HG02642 (cell line): ENCODE results near the gene COMMD9.

ENCODE experiments used
- ATAC-seq: cut with Tn5 transposase; IDR thresholded peaks from one replicate; pipeline ENCODE4 v1.9.1; 2021; ENCODE audit warnings: mild to moderate bottlenecking; ENCODE audit not compliant: unreplicated experiment, poor library complexity

COMMD9 gene

DNA sequence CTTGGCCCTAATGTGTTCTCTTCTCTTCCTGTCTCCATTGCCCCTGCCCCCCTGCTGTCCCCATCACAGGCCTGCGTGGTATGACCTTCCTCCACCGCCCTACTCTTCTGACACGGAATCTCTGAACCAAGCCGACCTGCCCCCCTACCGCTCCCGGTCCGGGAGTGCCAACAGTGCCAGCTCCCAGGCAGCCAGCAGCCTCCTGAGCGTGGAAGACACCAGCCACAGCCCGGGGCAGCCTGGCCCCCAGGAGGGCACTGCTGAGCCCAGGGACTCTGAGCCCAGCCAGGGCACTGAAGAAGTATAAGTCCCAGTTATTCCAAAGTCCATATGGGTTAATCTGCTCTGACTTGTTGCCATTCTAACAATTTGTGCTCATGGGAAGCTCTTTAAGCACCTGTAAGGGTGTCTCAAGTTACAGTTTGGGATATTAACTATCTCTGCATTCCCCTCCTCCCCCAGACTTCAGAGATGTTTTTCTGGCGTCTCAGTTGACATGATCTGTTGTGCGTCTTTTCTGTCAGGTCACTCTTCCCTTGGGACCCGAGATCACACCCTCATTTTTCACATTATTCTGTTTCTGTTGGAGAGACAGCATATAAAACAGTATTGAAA lies 60.0 kb downstream of the COMMD9 start:
- no peak for ATAC-seq

- ATAC-seq = no peak
These were observed 60.5 kb downstream of the COMMD9 start for GRCh38 chr11:36228689-36229088.

DNA sequence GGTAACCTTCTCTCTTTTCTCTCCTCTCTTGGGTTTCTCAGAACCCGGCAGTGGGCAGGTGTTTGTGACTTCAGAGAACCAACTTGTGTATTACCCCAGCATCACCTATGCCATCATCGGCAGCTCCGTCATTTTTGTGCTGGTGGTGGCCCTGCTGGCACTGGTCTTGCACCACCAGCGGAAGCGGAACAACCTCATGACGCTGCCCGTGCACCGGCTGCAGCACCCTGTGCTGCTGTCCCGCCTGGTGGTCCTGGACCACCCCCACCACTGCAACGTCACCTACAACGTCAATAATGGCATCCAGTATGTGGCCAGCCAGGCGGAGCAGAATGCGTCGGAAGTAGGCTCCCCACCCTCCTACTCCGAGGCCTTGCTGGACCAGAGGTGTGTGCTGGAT lies 62.2 kb downstream of the COMMD9 start:
- ATAC-seq = no peak

DNA sequence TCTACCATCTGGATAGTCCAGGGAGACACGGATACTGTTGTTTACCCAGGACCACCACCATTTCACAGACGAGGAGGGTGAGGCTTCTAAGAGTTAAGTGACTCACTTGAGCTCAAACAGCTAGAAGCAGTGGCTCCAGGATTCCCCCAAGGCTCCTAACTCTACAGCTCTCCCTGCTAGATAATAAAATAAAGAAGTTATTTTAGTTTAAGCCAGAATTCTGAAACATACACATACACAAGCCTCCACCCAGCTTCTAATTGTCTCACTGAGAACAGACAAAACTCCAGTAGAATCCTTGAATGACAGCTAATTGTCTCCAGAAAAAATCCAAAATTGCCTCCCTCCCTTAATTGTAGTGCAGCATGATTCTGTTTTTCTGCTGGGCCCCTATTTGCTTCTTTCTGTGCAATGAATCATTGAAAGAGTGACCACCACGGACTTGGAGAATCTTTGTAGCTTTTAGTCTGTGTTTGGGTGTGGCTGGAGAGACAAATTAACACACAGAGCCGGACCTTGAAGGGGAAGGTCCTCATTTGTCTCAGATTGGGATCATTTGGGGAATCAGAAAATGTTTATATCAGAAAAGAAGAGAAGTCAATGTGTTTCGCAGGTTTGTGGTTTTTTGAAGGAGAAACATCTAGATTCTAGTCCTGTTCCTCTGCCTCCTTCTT lies 64.9 kb downstream of the COMMD9 start:
- no peak for ATAC-seq

- ATAC-seq = no peak
These were observed 66.2 kb downstream of the COMMD9 start for GRCh38 chr11:36222831-36223635.
